Inflammatory macrophage (primary cell): ENCODE data around the gene OR1F1.
"Not testable (repeated sequence)": the region's sequence is repeated elsewhere in the genome, so short reads cannot be mapped to it uniquely, and the experiment has no call there.

ENCODE experiments used
- DNase-seq, 2 donors: peaks; one replicate each; pipeline ENCODE4 v3.0.0-alpha.2; 2020 to 2022

The OR1F1 gene

DNA sequence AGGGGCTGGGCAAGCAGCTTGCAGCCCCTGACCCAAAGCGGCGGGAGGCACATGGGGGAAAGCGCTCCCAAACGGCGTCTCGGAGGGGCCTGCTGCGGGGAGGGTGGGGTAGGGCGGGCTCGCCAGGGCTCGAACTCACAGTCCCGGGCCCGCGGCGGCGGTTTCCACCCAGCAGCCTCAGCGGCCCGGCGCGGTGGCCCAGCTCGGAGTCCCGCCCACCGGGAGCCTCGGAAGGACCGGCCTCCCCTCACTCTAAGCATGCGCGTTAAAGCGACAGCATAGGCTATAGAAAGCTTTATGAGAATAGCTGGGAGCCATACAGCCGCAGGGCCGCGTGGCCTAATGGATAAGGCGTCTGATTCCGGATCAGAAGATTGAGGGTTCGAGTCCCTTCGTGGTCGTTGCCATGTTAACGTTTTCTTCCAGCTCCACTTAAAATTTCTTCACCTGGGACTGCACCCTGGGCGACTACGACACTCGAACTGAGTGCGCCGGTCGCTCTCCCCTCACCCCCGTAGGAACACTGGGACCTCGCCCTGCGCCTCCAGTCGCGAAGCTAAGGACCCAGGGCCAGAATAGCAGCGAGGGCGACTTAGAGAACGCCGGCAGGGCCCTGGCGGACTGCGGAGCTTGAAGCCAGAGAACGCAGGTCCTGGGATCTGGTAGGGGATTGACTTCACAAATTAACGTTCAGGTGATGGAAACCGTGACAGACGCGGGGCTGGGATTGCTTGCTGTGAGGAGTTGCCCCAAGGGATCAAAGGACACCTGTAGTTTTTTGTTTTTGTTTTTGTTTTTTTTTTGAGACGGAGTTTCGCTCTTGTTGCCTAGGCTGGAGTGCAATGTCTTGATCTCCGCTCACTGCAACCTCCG, 37.4 kb upstream of the OR1F1 start:
- peak; percentile 98 to 100 for DNase-seq

DNA sequence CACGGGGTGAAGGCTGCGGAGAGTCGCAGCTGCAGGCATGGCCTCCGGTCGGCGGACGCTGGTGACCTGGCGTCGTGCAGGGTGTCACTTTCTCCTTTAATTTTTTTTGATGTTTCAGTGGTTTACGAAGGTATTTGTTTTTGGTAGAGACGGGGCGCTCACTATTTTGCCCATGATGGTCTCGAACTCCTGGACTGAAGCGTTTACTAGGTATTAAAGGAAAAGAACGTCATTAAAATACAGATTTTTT, 36.1 kb upstream of the OR1F1 start:
- no peak for DNase-seq

DNA sequence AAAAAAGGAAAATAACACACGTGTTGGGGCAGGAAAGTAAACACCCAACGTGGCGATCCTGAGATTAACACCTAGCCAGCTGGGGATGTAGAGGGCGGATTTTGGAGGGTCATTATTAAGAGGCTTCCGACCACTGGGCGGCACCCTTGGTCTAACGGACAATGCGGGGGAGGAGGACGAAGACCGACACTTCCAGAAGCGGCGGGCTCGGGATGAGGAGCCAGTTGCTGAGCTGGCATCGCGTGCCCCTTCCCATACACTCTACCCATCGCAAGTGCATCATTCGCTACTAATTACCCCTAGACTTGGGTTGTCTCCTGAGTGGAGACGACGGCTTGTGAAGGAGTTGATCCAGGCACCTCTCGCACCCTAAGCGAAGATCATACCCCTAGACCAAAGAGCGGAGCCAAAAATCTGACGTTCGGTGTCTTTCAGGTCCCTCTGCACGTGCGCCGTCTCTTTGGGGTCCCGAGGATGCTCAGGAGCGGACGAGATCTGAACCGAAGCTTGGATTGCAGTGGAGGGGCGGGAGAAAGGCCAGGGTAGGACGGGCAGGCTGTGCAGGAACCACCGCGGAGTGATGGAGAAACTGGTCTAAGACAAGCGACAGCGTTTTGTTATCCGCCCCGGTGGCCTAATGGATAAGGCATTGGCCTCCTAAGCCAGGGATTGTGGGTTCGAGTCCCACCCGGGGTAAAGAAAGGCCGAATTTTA, 35.6 kb upstream of the OR1F1 start:
- peak; percentile 88 to 91 for DNase-seq

DNA sequence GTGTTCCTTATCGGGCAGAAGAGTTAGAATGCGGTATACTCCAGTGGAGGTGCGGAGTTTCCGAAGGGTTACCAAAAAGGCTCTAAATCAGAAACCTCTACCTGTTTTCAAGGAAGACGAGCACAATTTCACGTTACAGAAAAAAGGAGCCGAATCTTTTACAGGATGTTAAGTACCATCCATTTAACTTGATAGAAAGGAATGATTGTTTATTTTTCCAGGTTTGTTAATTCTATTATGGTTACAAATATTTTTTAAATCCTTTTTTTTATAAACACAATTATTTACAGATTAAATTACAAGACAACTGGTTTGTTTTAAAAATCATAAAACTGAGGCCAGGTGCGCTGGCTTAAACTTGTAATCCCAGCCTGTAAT, 35.0 kb upstream of the OR1F1 start:
- DNase-seq: no peak

DNA sequence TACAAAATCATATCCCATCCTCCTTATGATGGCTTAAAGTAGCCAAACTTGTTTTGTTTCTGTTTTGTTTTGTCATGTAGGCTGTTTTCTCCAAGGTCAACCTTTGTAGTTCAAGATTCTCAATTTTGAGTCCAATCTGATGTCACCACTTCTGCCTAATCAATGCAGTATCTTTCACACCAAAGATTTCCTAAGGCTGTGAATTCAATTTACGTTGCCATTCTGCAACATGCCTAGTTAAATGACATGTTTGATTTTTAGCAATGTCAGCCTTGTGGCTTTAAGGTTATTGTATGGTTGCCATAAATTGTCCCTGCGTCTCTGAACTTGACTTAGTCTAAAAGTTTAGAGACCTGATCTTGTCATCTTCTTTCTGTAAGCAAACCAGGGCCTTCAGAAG, 32.8 kb upstream of the OR1F1 start:
- no peak for DNase-seq

DNA sequence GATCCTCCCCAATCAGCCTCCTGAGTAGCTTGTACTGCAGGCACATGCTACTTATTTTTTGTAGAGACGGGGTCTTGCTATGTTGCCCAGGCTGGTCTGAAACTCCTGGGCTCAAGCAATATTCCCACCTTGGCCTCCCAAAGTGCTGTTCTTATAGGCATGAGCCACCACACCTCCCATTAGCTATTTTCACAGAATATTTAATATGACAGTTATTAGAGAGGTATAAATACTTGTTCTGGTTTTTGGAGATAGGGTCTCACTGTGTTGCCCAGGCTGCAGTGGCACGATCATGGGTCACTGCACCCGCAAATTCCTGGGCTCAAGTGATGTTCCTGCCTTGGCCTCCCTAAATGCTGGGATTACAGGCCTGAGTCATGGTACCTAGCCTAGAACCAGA, 32.0 kb upstream of the OR1F1 start:
- DNase-seq: no peak

DNA sequence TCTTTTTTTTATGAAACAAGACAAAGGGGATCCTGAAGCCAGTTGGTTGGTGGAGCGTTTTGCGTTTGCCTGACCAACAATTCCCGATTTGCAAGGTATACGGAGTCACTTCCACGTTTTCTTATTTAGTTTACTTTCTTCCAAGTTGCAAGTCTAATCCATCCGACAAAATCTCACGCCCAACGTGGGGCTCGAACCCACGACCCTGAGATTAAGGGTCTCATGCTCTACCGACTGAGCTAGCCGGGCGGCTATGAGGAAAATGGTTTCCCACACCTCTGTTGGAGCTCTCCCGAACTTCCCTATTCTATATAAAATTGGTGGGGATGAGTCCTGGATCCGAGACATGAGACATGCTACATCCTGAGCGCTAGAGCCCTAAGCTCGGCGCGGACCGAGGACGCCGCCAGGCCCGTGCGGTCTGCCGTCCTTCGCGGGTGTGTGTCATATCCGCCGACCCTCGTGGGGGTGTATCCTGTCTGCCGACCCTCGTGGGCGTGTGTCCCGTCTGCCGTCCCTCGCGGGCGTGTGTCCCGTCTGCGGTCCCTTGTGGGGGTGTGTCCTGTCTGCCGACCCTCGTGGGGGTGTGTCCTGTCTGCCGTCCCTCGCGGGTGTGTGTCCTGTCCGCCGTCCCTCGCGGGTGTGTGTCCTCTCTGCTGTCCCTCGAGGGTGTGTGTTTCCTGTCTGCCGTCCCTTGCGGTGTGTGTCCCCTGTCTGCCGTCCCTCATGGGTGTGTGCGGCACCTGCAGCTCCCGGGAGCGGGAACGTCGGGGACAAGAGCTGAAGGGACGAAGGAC, 30.6 kb upstream of the OR1F1 start:
- peak; percentile 82 to 84 for DNase-seq

DNA sequence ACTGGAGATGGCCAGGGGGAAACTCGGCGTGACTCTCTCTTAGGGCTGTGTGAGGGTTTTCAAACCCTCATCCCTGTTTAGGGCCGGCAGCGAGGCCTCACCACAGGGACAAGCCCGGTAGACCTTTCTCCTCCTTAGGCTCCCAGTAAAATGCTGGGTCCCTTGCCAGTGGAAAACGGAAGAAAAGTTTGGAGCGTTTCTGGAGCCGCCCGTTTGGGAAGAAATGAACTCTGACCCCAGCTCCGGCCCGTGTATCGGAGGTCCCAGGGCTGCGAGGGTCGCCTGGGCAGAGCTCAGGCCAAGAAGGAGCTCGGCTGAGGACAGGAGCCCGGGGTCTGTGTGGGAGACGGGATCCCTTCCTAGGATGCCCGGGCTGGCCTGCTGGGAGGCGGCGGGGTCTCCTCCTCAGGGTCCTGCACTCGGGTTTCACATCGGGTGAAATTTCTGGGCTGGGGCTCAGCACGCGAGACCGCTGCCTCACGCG, 29.9 kb upstream of the OR1F1 start:
- DNase-seq: no peak

DNA sequence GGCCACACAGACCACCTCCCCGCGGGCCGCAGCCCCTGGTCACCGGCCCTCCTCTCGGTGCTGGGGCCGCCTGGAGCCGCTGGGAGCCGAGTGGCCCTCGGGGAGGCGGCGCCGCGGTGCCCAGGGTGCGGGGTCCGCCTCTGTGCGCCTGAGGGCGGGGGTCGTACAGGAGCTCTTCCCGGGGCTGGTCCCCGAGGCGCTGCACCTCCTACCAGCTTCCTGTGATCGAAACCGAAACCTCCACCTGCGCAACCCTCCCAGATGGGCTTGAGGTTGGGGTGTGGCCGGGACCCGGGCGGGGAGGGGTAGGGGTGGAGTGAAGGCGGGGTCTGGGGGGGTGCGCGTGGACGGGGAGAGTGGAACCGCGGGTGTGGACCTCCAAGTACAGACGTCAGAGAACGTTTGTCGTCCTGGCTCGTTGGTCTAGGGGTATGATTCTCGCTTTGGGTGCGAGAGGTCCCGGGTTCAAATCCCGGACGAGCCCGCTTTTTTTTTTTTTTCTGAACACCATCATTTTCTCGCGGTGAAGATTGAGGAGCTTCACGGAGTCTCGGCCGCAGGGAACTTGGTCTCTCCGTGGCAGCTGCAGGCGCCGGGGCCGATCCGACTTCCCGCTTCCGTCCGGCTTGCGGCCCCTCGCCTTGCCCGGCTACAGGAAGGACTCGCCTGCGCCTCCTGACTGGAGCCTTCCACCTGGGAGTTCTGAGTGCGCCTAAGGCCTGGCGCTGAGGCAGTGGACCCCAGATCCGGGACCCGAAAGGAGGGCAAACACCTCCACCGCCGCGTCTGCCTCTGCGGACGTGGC, 29.3 kb upstream of the OR1F1 start:
- peak; percentile 69 to 79 for DNase-seq

DNA sequence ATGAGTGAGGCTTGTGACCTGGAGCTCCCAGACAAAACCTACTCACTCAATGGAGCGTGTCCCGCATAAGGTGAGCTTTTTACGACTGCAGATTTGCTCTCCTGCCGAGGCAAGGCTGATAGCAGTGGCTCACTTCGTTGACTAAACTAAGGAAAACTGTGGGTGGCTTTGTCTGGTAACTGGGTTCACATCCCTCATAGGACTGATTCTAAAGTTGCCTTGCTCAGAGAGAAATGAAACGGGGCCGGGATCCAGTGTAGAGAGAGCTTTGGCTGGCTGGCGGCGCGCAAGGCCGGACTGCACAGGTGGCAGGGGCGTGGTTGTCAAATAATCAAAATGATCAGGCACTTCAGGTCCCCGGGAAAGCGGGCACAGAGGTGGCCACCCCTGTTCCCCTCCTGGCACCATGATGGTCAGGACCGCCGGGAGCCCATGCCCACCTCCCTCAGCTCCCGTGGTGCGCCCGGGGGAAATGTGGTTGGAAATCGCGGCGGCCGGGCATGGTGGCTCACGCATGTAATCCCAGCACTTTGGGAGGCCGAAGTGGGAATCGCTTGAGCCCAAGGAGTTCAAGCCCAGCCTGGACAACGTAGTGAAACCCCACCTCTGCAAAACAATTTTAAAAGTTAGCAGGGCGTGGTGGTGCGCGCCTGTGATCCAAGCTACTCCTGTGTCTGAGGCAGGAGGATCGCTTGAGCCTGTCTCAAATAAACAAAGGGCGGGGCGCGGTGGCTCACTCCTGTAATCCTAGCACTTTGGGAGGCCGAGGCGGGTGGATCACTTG, 26.6 kb upstream of the OR1F1 start:
- no peak for DNase-seq

DNA sequence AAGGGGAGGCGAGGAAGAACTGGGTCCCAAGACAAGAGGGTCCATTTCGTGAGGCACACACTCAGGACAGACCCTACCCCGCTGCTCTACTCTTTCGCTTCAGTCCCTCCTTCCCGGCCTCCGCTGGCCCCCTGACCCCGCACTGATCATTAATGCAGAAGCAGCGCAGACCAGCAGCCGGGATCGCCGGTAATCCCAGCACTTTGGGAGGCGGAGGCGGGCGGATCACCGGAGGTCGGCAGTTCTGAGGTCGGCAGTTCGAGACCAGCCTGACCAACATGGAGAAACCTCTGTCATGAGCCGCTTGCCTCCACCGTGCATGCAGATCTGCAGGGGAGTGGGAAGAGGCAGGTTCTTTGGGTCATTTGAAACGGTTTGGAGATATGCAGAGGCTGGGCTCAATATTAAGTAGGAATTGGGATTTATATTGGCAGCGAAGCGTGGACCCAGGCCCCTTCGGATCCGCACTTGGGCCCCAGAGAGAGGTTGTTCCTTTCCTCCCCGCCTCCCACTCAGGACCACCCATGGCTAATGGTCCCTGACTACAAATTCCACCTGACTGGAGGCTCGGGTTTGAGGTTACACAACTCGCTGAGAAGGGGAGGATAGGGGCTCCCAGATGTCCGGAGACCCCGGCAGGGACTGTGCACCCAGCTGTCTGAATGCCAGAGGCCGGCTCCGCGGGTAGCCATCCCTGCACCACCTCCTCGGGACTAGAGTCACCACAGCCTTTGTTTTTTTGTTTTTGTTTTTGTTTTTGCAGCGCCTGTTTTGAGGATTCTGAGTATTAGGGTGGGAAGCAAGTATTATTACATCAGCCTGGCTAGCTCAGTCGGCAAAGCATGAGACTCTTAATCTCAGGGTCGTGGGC, 23.6 kb upstream of the OR1F1 start:
- no peak for DNase-seq

DNA sequence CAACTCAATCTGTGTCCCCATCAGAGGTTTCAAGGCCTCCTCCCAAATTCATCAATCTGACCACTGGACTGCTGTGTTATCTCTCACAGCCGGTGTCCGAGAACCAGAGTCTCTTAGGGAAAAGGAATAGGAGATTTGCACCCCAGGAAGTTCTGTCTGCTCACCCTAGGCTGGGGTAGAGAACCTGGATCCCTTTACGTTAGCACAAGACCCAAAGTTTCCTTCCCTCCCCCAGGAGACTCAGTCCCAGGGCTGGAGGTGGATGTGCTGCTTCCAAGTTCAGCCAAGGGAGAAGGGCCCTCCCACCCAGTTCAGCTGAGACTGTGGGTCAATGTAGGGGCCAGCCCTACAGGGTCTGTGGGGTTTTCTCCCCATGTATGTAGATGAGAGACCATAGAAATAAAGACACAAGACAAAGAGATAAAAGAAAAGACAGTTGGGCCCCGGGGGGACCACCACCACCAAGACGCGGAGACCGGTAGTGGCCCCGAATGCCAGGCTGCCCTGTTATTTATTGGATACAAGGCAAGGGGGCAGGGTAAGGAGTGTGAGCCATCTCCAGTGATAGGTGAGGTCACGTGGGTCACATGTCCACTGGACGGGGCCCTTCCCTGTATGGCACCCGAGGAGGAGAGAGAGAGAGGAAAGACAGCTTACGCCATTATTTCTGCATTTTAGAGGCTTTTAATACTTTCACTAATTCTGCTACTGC, 22.7 kb upstream of the OR1F1 start:
- no peak for DNase-seq

DNA sequence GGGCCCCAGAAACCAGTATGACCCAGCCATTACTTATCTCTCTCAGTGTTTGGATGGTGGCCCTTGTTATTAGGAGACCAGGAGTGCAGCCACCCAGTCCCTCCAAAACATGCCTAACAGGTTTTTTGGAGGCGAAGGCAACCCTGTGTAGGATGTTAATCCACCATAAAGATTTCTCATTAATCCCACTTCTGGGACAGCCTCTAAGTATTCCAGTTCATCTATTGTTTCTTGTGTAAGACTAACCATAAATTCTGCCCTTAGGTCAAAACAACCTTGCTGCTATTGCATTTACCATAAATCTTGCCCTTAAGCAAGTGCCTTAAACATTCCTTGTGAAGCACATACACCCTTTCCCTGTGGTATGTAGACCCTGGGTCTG, 21.5 kb upstream of the OR1F1 start:
- DNase-seq: no peak

DNA sequence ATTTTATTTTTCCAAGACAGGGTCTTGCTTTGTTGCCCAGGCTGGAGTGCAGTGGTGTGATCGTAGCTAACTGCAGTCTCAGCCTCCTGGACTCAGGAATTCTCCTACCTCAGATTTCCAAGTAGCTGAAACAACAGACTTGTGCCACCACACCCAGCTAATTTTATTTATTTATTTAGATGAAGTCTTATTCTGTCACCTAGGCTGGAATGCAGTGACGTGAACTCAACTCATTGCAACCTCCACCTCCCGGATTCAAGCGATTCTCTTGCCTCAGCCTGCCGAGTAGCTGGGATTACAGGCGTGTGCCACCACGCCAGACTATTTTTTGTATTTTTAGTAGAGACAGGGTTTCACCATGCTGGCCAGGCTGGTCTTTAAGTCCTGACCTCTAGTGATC, 19.3 kb upstream of the OR1F1 start:
- DNase-seq: not testable (repeated sequence)

DNA sequence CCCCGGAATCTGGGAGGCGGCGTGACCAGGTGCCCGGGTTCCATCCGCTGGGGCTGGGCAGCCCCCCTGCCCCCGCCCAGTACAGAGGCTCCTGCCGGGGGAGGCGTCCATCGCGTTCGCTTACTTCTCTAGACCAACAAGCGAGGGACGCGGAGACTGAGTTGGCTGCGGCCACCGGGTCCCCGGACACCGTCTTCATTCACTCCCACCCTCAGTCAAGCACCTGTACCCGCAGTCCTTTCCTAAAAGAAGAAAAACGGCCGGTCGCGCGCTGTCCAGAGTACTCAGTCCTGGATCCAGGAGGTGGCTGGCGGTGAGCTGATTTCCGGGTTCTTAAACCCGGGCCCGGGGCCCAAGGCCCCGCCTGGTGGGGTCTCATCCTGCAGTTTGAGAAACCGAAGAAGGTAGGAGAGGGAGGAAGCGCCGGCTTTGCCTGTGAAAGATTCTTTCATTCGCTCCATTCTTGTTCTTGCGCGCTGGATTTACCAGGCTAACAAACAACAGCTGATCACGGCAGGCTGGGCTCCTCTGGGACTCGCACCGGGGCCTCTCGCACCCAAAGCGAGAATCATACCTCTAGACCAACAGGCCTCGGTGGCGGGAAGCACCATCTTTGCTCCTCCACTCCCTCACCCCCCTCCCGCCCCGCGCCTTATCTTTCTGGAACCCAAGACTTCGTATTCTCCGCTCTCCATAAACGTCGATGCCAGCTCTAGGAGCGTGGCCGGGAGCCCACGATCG, 17.4 kb upstream of the OR1F1 start:
- DNase-seq: no peak

DNA sequence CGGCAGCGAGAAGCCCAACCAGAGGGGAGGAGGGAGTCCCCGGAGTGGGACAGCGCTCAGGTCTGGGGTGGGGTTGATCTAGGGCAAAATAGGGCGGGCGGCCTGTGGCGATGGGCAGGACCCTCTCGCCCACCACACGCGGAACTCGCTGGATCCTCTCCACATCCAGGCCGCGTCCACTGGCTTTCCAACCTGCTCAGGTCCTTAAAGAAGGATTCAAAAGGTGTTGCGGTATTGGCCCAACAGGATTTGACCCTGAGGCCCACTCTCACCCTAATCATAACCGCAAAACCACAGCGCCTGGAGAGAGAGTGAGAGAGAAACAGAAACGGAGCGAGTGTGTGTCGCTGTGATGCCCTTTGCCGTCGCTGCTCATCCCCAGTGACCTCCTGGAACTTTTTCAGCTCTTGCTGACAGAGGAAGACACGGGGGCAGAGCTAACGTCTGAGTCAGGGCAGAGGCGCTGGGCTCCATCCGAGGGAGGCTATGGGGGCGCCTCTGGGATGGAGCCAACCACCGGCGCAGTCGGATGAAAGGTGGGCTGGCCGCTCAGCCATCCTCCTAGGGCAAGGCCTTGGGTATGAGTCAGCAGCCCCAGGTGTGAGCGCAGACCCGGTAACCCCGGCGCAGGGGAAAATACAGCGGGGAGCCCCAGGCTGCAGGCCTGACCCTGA, 16.7 kb upstream of the OR1F1 start:
- DNase-seq: no peak

DNA sequence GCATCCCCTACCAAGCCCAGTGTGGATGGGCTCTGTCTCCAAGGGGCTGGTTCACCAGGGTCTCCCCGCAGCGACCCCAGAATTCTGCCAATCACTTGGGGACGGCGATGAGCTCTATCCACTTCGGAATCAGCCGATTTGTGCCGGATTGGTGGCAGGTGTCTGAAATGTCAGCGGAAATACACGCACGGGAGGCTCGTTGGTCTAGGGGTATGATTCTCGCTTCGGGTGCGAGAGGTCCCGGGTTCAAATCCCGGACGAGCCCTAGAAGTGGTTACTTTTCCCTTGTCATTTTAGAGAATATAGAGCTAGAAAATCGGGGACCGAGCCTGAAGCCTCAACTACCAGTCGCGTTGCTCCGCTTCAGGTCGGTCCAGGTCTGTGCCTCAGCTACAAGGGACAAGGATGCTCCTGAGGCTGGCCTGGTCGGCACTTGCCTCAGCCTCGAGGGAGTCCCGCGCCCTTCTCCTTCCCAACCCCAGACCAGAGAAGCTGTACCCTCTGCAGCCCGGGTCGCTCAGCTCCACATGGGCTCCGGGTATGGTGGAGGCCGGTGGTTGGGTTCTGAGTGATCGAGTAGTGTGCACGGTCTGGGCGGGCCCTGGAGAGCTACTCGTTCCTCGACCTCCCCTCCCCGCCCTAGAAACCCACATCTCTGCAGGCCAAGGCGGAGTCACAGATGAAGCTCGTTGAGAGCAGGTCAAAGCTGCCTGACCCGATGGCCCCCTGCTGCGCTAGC, 16.0 kb upstream of the OR1F1 start:
- no peak for DNase-seq
